Neural progenitor cell (in vitro differentiated cells): ENCODE measurements around the gene SLC51B. TPM values are rescaled to one million over a fixed set of nuclear protein-coding genes. Genes with fewer than 3 reads are reported as not detected.

Experiments used
- DNase-seq: peaks from one replicate; pipeline ENCODE4 v3.0.0-alpha.2; 2016; ENCODE audit warnings: low spot score
- H2AFZ ChIP-seq: fragments of 200-600 bp; sonication (generic); replicated peaks from 2 replicates; pipeline ENCODE4 v1.6.1; 2016; ENCODE audit warnings: antibody characterized with exemption
- H3F3A ChIP-seq: fragments of 200-600 bp; sonication (generic); 2 replicates; pipeline ENCODE4 v1.6.1; 2016; ENCODE audit warnings: antibody characterized with exemption, low read depth
- H3K27ac ChIP-seq: fragments of 200-600 bp; sonication (generic); 2 replicates; pipeline ENCODE4 v1.5.1; 2016; ENCODE audit warnings: mild to moderate bottlenecking
- H3K27me3 ChIP-seq: fragments of 200-600 bp; sonication (generic); 2 replicates; pipeline ENCODE4 v1.6.1; 2016; ENCODE audit warnings: mild to moderate bottlenecking, moderate library complexity
- H3K36me3 ChIP-seq: fragments of 200-600 bp; sonication (generic); 2 replicates; pipeline ENCODE4 v1.5.1; 2016
- H3K4me1 ChIP-seq: fragments of 200-600 bp; sonication (generic); 2 replicates; pipeline ENCODE4 v1.6.1; 2016; ENCODE audit warnings: mixed run types
- H3K4me2 ChIP-seq: fragments of 200-600 bp; sonication (generic); 2 replicates; pipeline ENCODE4 v1.6.1; 2016
- H3K4me3 ChIP-seq: fragments of 200-600 bp; sonication (generic); 2 replicates; pipeline ENCODE4 v1.5.1; 2016
- H3K79me2 ChIP-seq: fragments of 200-600 bp; sonication (generic); 2 replicates; pipeline ENCODE4 v1.6.1; 2016; ENCODE audit warnings: low read depth
- H3K9ac ChIP-seq: fragments of 200-600 bp; sonication (generic); 2 replicates; pipeline ENCODE4 v1.6.1; 2016
- H3K9me3 ChIP-seq: fragments of 200-600 bp; sonication (generic); 2 replicates; pipeline ENCODE4 v1.5.1; 2016; ENCODE audit warnings: low read depth
- H4K20me1 ChIP-seq: fragments of 200-600 bp; sonication (generic); 2 replicates; pipeline ENCODE4 v1.6.1; 2016; ENCODE audit warnings: low read depth
- H3K27ac Mint-ChIP-seq: 3 replicates; pipeline ENCODE4 v1.8.0; 2021; ENCODE audit warnings: mixed read lengths
- H3K27me3 Mint-ChIP-seq: 2 replicates; pipeline ENCODE4 v1.8.0; 2022; ENCODE audit warnings: low read depth, mild to moderate bottlenecking, inconsistent platforms, moderate library complexity, mixed read lengths; ENCODE audit not compliant: insufficient read depth
- H3K36me3 Mint-ChIP-seq: 3 replicates; pipeline ENCODE4 v1.8.0; 2021; ENCODE audit warnings: mixed read lengths
- H3K4me1 Mint-ChIP-seq: 3 replicates; pipeline ENCODE4 v1.8.0; 2021; ENCODE audit warnings: mixed read lengths
- H3K4me3 Mint-ChIP-seq: 3 replicates; pipeline ENCODE4 v1.8.0; 2021; ENCODE audit warnings: mild to moderate bottlenecking, moderate library complexity, mixed read lengths
- H3K9me3 Mint-ChIP-seq: 3 replicates; pipeline ENCODE4 v1.8.0; 2020; ENCODE audit warnings: mixed read lengths
- EZH2 ChIP-seq: fragments of 200-600 bp; sonication (generic); IDR thresholded peaks from 2 replicates; pipeline ENCODE4 v1.6.1; 2017; ENCODE audit warnings: antibody characterized with exemption, mild to moderate bottlenecking, moderate library complexity
- EZH2phosphoT487 ChIP-seq: fragments of 200-600 bp; sonication (generic); IDR thresholded peaks from 2 replicates; pipeline ENCODE4 v1.6.1; 2017; ENCODE audit warnings: antibody characterized with exemption
- total RNA-seq: library from RNA; depleted of rRNA; stranded (reverse); fragments of >200 nt; gene quantifications from 2 replicates; pipeline ENCODE4 v1.2.3, GENCODE V29; 2015; ENCODE audit warnings: low replicate concordance
- TF ChIP-seq, protein P1 (sequence below): fragments of 200-600 bp; sonication (generic); IDR thresholded peaks from 2 replicates; pipeline ENCODE4 v1.5.1; 2017; ENCODE audit warnings: antibody characterized with exemption, mild to moderate bottlenecking

SLC51B gene
- not detected in 2 replicates for total RNA-seq

DNA sequence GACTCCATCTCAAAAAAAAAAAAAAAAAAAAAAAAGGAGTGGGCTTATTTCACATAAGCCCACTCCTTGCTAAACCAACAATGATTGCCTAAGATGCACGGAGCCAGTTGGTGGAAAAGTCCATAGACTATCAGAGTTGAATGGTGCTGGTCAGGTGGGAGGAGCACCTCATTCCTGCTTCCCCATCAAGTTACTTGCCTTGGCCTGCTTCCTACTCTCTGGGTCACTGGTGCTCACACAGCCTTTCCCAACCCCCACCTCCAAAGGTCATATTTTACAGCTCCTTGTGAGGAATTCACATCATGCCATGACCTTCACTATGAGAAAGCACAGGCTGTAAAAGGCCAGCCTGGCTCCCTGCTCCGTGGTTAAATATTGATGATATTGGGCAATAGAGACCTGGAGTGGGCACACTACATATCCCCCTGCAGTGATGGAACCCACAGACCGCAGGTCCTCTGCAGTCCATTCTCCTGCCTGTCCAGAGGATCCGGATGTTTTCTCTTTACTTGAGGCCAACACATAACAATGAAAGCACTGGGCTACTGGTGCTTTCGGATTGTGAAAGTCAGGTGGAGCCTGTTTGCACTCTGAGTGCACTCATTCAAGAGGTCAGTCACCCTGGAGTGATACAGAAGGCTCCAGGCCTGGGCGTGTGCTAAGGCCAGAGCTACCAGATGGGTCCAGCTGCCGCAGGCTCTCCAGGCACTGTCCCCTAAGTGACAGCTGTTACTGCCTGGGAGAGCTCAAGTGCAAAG is at the start of gene SLC51B:
TSS of gene SLC51B (plus strand) at position 664 of the 758 bp plus-strand sequence. CDS start 4,618 bp downstream, outside the sequence.
- H3K4me2 ChIP-seq, result no peak within 1 kb of the TSS
- H3K36me3 ChIP-seq, result no peaks in the 10 kb centered on the region
- H3K9ac ChIP-seq, result no peak within 1 kb of the TSS
- peaks cover 27% of the 10 kb centered on the region for H3K4me1 Mint-ChIP-seq
- no peaks in the 10 kb centered on the region for H3K9me3 ChIP-seq
- H3K4me3 Mint-ChIP-seq, result no peak within 1 kb of the TSS
- TF ChIP-seq, protein P1, sequence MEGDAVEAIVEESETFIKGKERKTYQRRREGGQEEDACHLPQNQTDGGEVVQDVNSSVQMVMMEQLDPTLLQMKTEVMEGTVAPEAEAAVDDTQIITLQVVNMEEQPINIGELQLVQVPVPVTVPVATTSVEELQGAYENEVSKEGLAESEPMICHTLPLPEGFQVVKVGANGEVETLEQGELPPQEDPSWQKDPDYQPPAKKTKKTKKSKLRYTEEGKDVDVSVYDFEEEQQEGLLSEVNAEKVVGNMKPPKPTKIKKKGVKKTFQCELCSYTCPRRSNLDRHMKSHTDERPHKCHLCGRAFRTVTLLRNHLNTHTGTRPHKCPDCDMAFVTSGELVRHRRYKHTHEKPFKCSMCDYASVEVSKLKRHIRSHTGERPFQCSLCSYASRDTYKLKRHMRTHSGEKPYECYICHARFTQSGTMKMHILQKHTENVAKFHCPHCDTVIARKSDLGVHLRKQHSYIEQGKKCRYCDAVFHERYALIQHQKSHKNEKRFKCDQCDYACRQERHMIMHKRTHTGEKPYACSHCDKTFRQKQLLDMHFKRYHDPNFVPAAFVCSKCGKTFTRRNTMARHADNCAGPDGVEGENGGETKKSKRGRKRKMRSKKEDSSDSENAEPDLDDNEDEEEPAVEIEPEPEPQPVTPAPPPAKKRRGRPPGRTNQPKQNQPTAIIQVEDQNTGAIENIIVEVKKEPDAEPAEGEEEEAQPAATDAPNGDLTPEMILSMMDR, result no peak
- no peak for TF ChIP-seq EZH2phosphoT487
- no peak for TF ChIP-seq EZH2
- no peaks in the 10 kb centered on the region for H4K20me1 ChIP-seq
- no peaks in the 10 kb centered on the region for H3K79me2 ChIP-seq
- H3K36me3 Mint-ChIP-seq, result no peaks in the 10 kb centered on the region
- no peak within 1 kb of the TSS for H2AFZ ChIP-seq
- H3K4me1 ChIP-seq, result no peaks in the 10 kb centered on the region
- H3K27ac Mint-ChIP-seq, result peak within 1 kb of the TSS; percentile 76
- no peak within 1 kb of the TSS for H3K4me3 ChIP-seq
- H3K9me3 Mint-ChIP-seq, result no peaks in the 10 kb centered on the region
- H3K27ac ChIP-seq, result no peak within 1 kb of the TSS
- peaks cover 7% of the 10 kb centered on the region for H3K27me3 ChIP-seq
- no peaks in the 10 kb centered on the region for H3F3A ChIP-seq
- peaks cover 5% of the 10 kb centered on the region for H3K27me3 Mint-ChIP-seq
- DNase-seq, result no peak

DNA sequence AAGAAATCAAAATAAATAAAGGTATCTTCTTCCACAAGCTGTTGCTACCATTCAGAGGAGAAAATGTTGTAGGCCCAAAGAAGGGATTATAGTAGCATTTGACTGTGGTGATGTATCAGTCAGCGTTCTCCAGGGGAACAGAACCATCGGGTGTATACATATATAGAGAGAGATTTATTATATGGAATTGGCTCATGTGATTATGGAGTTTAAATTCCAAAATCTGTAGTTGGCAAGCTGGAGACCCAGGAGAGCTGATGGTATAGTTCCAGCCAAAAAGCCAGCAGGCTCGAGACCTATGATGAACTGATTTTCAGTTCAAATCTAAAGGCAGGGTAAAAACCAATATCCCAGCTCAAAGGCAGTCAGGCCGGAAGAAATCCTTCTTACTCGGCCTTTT is 48.1 kb upstream of the SLC51B start:
- Histone ChIP-seq H3K27ac (no peak overlapping the region), H3F3A (no peaks in the 10 kb centered on the region), H3K4me2 (no peak overlapping the region), H3K9me3 (no peaks in the 10 kb centered on the region), H3K4me1 (no peaks in the 10 kb centered on the region), H3K9ac (no peak overlapping the region), H3K27me3 (no peaks in the 10 kb centered on the region), H3K4me3 (no peak overlapping the region), H2AFZ (no peak overlapping the region), H3K36me3 (no peaks in the 10 kb centered on the region), H4K20me1 (no peaks in the 10 kb centered on the region), H3K79me2 (no peaks in the 10 kb centered on the region)
- no peaks in the 10 kb centered on the region for H3K4me1 Mint-ChIP-seq
- TF ChIP-seq, protein P1, result no peak
- TF ChIP-seq EZH2phosphoT487 (no peak), EZH2 (no peak)
- no peaks in the 10 kb centered on the region for H3K27me3 Mint-ChIP-seq
- peaks cover 4% of the 10 kb centered on the region for H3K36me3 Mint-ChIP-seq
- H3K9me3 Mint-ChIP-seq, result no peaks in the 10 kb centered on the region
- no peak overlapping the region for H3K27ac Mint-ChIP-seq
- DNase-seq, result no peak
- H3K4me3 Mint-ChIP-seq, result no peak overlapping the region

DNA sequence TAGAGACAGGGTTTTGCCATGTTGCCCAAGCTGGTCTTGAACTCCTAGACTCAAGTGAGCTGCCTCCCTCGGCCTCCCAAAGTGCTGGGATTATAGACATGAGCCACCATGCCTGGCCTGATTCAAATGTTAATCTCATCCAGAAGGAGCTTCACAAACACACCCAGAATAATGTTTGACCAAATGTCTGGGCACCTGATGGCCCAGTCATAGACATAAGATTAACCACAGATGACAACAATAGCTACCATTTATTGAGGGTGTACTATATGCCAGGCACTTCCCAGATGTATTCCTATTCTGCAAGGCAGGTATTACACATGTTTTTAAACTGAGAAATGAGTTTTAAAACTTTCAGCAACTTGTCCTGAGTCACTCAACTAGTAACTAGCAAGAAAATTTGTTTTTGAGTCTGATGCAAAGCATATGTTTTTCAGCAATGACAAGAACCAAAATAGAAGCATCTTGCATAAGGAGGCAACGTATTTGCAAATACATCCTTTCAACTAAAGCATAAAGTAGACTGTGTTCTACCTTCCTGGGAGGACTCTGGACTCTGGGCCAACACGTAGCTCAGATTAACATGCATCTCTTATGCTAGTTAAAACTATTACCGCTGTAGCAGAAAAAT is 47.3 kb upstream of the SLC51B start:
- H3K4me3 Mint-ChIP-seq, result no peak overlapping the region
- Histone ChIP-seq H3K4me1 (no peaks in the 10 kb centered on the region), H3K4me3 (no peak overlapping the region), H2AFZ (no peak overlapping the region), H3K9me3 (no peaks in the 10 kb centered on the region), H3K4me2 (no peak overlapping the region), H3K27me3 (no peaks in the 10 kb centered on the region), H3K79me2 (no peaks in the 10 kb centered on the region), H3F3A (no peaks in the 10 kb centered on the region), H3K27ac (no peak overlapping the region), H3K36me3 (no peaks in the 10 kb centered on the region), H4K20me1 (no peaks in the 10 kb centered on the region), H3K9ac (no peak overlapping the region)
- no peaks in the 10 kb centered on the region for H3K4me1 Mint-ChIP-seq
- no peaks in the 10 kb centered on the region for H3K27me3 Mint-ChIP-seq
- H3K27ac Mint-ChIP-seq, result no peak overlapping the region
- peaks cover 7% of the 10 kb centered on the region for H3K36me3 Mint-ChIP-seq
- TF ChIP-seq EZH2phosphoT487, result no peak
- H3K9me3 Mint-ChIP-seq, result no peaks in the 10 kb centered on the region
- DNase-seq, result no peak

DNA sequence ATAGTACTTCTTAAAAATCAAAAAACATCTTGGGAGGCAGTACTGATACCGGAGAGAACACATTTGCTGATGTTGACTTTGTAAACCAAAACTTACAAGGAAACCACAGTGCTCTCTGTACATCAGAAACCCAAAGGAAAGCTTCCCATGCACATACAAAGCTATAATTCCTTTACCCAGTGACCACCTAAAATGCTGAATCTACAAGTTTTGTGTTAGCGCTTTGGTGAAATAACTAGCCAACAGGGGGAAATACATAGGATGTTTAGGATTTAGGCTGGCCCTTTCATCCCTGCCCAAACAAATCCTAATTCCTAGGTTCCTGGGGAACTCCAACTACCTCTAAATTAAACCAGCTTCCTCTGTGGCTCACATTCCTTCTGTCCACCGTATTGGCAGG is 40.2 kb upstream of the SLC51B start:
- no peaks in the 10 kb centered on the region for H4K20me1 ChIP-seq
- H3K27me3 Mint-ChIP-seq, result no peaks in the 10 kb centered on the region

More for the DNA sequence above, 40.2 kb upstream of the SLC51B start:
- Histone ChIP-seq H3F3A (peaks cover 14% of the 10 kb centered on the region), H3K9ac (no peak overlapping the region), H3K27ac (no peak overlapping the region), H3K4me3 (no peak overlapping the region), H3K4me2 (no peak overlapping the region), H3K4me1 (peaks cover 6% of the 10 kb centered on the region), H3K27me3 (no peaks in the 10 kb centered on the region), H3K79me2 (no peaks in the 10 kb centered on the region), H2AFZ (no peak overlapping the region), H3K36me3 (no peaks in the 10 kb centered on the region), H3K9me3 (no peaks in the 10 kb centered on the region)
- H3K27ac Mint-ChIP-seq, result no peak overlapping the region
- H3K4me1 Mint-ChIP-seq, result no peaks in the 10 kb centered on the region
- no peak for TF ChIP-seq EZH2
- TF ChIP-seq, protein P1, result no peak
- no peak for TF ChIP-seq EZH2phosphoT487
- DNase-seq, result no peak
- H3K4me3 Mint-ChIP-seq, result no peak overlapping the region
- no peaks in the 10 kb centered on the region for H3K9me3 Mint-ChIP-seq
- H3K36me3 Mint-ChIP-seq, result peaks cover 23% of the 10 kb centered on the region
